WTC11 (cell line): Measurements from ENCODE around the gene EPS8L2. TPM values are rescaled to one million over a fixed set of nuclear protein-coding genes. Genes with fewer than 3 reads are reported as not detected.

Experiments used
- ATAC-seq: fragments of 200-7000 bp; cut with Tn5 transposase; 2 replicates; pipeline ENCODE4 v1.10.0; 2021; ENCODE audit warnings: mild to moderate bottlenecking, moderate library complexity
- CTCF ChIA-PET: fragments of 300-600 bp; sonication (Branson Sonifier 250); formaldehyde crosslinking; loops from one replicate; lab custom pipeline; 2021; ENCODE audit warnings: antibody characterized with exemption; lab: Charles Lee
- POLR2A ChIA-PET: fragments of 350-600 bp; sonication (Branson Sonifier 250); formaldehyde crosslinking; loops from one replicate; lab custom pipeline; 2021; ENCODE audit warnings: antibody characterized with exemption; lab: Charles Lee
- DNase-seq: peaks from one replicate; pipeline ENCODE4 v3.0.0; 2021; ENCODE audit warnings: low spot score
- H3K27ac Mint-ChIP-seq: 2 replicates; pipeline ENCODE4 v1.8.0; 2021; ENCODE audit warnings: mixed read lengths
- H3K27me3 Mint-ChIP-seq: 2 replicates; pipeline ENCODE4 v1.8.0; 2021; ENCODE audit warnings: low read depth, mild to moderate bottlenecking, moderate library complexity, mixed read lengths
- H3K36me3 Mint-ChIP-seq: 2 replicates; pipeline ENCODE4 v1.8.0; 2021; ENCODE audit warnings: mixed read lengths
- H3K4me1 Mint-ChIP-seq: 2 replicates; pipeline ENCODE4 v1.8.0; 2022; ENCODE audit warnings: mixed read lengths
- H3K4me3 Mint-ChIP-seq: 2 replicates; pipeline ENCODE4 v1.8.0; 2021; ENCODE audit warnings: mild to moderate bottlenecking, moderate library complexity, mixed read lengths
- H3K9me3 Mint-ChIP-seq: 2 replicates; pipeline ENCODE4 v1.8.0; 2021; ENCODE audit warnings: mixed read lengths
- GABPB1 ChIP-seq: sonication (generic); formaldehyde crosslinking; IDR thresholded peaks from 2 replicates; pipeline ENCODE4 v1.8.1; 2023; ENCODE audit warnings: mild to moderate bottlenecking, missing genetic modification reagents
- MYBL2 ChIP-seq: sonication (generic); formaldehyde crosslinking; IDR thresholded peaks from 2 replicates; pipeline ENCODE4 v1.8.1; 2023; ENCODE audit warnings: mild to moderate bottlenecking, moderate library complexity, missing genetic modification reagents
- NR1H2 ChIP-seq: sonication (generic); formaldehyde crosslinking; IDR thresholded peaks from 2 replicates; pipeline ENCODE4 v1.9.0; 2021; ENCODE audit warnings: mild to moderate bottlenecking, moderate library complexity, missing genetic modification reagents
- NR2C2 ChIP-seq: sonication (generic); formaldehyde crosslinking; IDR thresholded peaks from 2 replicates; pipeline ENCODE4 v1.8.0; 2022; ENCODE audit warnings: mild to moderate bottlenecking, missing genetic modification reagents
- SMAD3 ChIP-seq: sonication (generic); formaldehyde crosslinking; IDR thresholded peaks from 2 replicates; pipeline ENCODE4 v1.8.0; 2022; ENCODE audit warnings: missing genetic modification reagents, mild to moderate bottlenecking, borderline replicate concordance
- total RNA-seq: library from RNA; stranded (reverse); gene quantifications from 3 replicates; pipeline ENCODE4 v1.2.3, GENCODE V29; 2021
- TF ChIP-seq, protein P1 (sequence below): sonication (generic); formaldehyde crosslinking; IDR thresholded peaks from 2 replicates; pipeline ENCODE4 v1.8.1; 2022; ENCODE audit warnings: low read depth, mild to moderate bottlenecking, moderate library complexity, missing genetic modification reagents, borderline replicate concordance
- TF ChIP-seq, protein P2 (sequence below): sonication (generic); formaldehyde crosslinking; IDR thresholded peaks from 2 replicates; pipeline ENCODE4 v1.8.0; 2023; ENCODE audit warnings: missing genetic modification reagents, mild to moderate bottlenecking, borderline replicate concordance
- TF ChIP-seq, protein P3 (sequence below): sonication (generic); formaldehyde crosslinking; IDR thresholded peaks from 2 replicates; pipeline ENCODE4 v1.8.1; 2022; ENCODE audit warnings: mild to moderate bottlenecking, moderate library complexity, missing genetic modification reagents
- TF ChIP-seq, protein P4 (sequence below): sonication (generic); formaldehyde crosslinking; IDR thresholded peaks from 2 replicates; pipeline ENCODE4 v1.8.0; 2022; ENCODE audit warnings: mild to moderate bottlenecking, missing genetic modification reagents
- TF ChIP-seq, protein P5 (sequence below): fragments of 250-450 bp; sonication (Bioruptor Pico); conservative IDR thresholded peaks from 2 replicates; pipeline ENCODE4 v1.9.0; 2021; ENCODE audit warnings: mild to moderate bottlenecking

The EPS8L2 gene
- total RNA-seq, 1 experiment from 2014 or later = 51.6 TPM

DNA sequence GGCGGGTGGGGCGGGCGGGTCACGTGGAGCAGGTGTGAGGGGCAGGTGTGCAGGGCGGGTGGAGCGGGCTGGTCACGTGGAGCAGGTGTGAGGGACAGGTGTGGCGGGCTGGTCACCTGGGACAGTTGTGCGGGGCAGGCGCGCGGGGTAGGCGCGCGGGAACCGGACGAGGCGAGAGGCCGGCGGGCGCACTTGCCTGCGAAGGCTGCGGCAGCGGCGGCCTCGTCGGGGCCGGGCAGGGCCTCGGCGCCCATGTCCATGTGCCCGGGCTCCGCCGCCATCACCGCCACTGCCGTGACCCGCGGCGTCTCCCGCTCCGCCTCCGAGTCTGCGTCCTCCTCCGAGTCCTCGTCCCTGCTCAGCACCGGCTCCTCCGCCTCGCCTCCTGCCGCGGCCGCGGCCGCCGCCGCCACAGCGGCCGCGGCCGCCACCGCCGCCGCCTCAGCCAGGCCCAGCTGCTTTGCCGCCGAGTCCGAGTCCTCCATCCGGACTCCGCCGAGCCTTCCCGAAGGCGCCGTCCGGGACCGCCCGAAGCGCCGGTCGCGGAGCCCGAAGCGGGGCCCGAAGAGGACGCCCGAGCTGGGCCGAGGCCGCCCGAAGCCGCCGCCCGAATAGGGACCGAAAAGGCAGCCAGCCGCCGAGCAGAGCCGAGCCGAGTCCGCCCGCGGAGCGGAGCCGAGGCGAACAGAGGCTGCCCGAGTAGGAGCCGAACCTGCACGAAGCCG lies 11.3 kb upstream of the EPS8L2 start, which contains the start of gene DEAF1 (continued):
- TF ChIP-seq, protein P1, sequence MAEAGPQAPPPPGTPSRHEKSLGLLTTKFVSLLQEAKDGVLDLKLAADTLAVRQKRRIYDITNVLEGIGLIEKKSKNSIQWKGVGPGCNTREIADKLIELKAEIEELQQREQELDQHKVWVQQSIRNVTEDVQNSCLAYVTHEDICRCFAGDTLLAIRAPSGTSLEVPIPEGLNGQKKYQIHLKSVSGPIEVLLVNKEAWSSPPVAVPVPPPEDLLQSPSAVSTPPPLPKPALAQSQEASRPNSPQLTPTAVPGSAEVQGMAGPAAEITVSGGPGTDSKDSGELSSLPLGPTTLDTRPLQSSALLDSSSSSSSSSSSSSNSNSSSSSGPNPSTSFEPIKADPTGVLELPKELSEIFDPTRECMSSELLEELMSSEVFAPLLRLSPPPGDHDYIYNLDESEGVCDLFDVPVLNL (CRISPR knock-in tag) = peak; percentile 94
- TF ChIP-seq GABPB1 (CRISPR knock-in tag) = no peak
- TF ChIP-seq, protein P2, sequence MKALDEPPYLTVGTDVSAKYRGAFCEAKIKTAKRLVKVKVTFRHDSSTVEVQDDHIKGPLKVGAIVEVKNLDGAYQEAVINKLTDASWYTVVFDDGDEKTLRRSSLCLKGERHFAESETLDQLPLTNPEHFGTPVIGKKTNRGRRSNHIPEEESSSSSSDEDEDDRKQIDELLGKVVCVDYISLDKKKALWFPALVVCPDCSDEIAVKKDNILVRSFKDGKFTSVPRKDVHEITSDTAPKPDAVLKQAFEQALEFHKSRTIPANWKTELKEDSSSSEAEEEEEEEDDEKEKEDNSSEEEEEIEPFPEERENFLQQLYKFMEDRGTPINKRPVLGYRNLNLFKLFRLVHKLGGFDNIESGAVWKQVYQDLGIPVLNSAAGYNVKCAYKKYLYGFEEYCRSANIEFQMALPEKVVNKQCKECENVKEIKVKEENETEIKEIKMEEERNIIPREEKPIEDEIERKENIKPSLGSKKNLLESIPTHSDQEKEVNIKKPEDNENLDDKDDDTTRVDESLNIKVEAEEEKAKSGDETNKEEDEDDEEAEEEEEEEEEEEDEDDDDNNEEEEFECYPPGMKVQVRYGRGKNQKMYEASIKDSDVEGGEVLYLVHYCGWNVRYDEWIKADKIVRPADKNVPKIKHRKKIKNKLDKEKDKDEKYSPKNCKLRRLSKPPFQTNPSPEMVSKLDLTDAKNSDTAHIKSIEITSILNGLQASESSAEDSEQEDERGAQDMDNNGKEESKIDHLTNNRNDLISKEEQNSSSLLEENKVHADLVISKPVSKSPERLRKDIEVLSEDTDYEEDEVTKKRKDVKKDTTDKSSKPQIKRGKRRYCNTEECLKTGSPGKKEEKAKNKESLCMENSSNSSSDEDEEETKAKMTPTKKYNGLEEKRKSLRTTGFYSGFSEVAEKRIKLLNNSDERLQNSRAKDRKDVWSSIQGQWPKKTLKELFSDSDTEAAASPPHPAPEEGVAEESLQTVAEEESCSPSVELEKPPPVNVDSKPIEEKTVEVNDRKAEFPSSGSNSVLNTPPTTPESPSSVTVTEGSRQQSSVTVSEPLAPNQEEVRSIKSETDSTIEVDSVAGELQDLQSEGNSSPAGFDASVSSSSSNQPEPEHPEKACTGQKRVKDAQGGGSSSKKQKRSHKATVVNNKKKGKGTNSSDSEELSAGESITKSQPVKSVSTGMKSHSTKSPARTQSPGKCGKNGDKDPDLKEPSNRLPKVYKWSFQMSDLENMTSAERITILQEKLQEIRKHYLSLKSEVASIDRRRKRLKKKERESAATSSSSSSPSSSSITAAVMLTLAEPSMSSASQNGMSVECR = peak; percentile 88; the same call in 1 of the 2 replicates
- TF ChIP-seq, protein P3, sequence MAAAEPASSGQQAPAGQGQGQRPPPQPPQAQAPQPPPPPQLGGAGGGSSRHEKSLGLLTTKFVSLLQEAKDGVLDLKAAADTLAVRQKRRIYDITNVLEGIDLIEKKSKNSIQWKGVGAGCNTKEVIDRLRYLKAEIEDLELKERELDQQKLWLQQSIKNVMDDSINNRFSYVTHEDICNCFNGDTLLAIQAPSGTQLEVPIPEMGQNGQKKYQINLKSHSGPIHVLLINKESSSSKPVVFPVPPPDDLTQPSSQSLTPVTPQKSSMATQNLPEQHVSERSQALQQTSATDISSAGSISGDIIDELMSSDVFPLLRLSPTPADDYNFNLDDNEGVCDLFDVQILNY (CRISPR knock-in tag) = peak; percentile 83
- TF ChIP-seq, protein P4, sequence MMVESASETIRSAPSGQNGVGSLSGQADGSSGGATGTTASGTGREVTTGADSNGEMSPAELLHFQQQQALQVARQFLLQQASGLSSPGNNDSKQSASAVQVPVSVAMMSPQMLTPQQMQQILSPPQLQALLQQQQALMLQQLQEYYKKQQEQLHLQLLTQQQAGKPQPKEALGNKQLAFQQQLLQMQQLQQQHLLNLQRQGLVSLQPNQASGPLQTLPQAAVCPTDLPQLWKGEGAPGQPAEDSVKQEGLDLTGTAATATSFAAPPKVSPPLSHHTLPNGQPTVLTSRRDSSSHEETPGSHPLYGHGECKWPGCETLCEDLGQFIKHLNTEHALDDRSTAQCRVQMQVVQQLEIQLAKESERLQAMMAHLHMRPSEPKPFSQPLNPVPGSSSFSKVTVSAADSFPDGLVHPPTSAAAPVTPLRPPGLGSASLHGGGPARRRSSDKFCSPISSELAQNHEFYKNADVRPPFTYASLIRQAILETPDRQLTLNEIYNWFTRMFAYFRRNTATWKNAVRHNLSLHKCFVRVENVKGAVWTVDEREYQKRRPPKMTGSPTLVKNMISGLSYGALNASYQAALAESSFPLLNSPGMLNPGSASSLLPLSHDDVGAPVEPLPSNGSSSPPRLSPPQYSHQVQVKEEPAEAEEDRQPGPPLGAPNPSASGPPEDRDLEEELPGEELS = peak; percentile 98
- TF ChIP-seq, protein P5, sequence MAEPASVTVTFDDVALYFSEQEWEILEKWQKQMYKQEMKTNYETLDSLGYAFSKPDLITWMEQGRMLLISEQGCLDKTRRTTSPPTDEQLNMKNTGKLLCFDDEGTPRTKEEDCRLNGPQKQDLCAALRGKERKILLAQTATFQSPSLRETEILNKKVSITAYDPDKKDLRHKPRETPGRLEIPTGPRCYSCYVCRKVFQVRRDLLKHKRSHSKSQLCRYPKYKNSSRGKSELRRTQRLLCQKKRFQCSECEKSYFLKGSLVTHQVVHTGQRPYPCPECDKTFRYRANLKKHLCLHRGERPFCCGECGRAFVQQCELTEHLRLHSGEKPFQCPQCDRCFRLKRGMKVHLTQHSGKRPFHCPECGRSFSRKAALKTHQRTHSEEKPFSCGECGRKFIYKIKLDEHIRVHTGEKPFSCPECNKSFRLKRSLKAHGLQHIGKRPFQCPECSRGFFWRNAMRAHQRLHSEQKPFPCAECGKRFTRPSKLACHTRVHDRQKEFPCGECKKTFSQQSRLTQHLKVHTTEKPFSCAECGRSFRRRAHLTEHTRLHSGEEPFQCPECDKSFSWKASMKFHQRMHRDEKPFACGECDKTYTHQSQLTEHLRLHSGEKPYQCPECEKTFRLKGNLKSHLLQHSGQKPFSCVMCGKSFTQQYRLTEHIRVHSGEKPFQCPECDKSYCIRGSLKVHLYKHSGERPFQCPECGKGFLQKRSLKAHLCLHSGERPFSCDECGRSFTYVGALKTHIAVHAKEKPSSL = no peak
- TF ChIP-seq NR1H2 (CRISPR knock-in tag) = no peak
- peak; percentile 85 for TF ChIP-seq SMAD3 (CRISPR knock-in tag)

DNA sequence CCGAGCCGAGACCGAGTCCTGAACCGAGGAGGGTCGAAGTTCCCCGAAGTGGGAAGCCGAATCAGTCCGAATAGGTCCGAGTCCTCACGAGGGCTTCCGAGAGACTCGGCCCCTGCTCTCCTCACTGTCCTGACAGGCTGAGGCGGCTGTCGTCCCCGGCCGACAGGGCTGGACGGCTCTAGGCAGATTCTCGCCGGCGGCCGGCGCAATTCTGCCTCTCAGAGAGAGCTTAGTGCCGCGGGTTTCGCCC lies 10.8 kb upstream of the EPS8L2 start:
- peaks cover 2% of the 10 kb centered on the region; the same call in 1 of the 2 replicates for H3K36me3 Mint-ChIP-seq
- TF ChIP-seq GABPB1 (CRISPR knock-in tag) (no peak), NR2C2 (no peak), MYBL2 (CRISPR knock-in tag) (no peak)
- H3K4me1 Mint-ChIP-seq = peaks cover 34% of the 10 kb centered on the region
- H3K4me3 Mint-ChIP-seq = peak overlapping the region; percentile 78
- H3K9me3 Mint-ChIP-seq = no peaks in the 10 kb centered on the region
- H3K27me3 Mint-ChIP-seq = no peaks in the 10 kb centered on the region
- H3K27ac Mint-ChIP-seq = peak overlapping the region; percentile 91
- CTCF ChIA-PET = interaction anchor here (0.6 to 4.0 kb wide), 13 partner anchors 11 to 141 kb away, joined by 3 to 38 read pairs (median 4); partner anchors contain the start of gene EPS8L2
- POLR2A ChIA-PET = interaction anchor here (0.6 to 2.0 kb wide), 7 partner anchors 8 to 119 kb away, joined by 3 to 5 read pairs (median 4); no protein-coding TSS in a partner anchor
- no peak for ATAC-seq
- no peak for DNase-seq
